Chondrocyte (in vitro differentiated cells): ENCODE measurements around the gene RAP1A. TPM values are rescaled to one million over a fixed set of nuclear protein-coding genes. Genes with fewer than 3 reads are reported as not detected.

Experiments
- DNase-seq: peaks from one replicate; pipeline ENCODE4 v3.0.0; 2021; ENCODE audit warnings: mixed read lengths, low spot score
- H3K27ac Mint-ChIP-seq: one replicate; pipeline ENCODE4 v1.8.0; 2021; ENCODE audit warnings: mild to moderate bottlenecking, moderate library complexity, mixed read lengths; ENCODE audit not compliant: unreplicated experiment
- H3K27me3 Mint-ChIP-seq: 2 replicates; pipeline ENCODE4 v1.8.0; 2021; ENCODE audit warnings: low read depth, mixed read lengths
- H3K36me3 Mint-ChIP-seq: 2 replicates; pipeline ENCODE4 v1.8.0; 2021; ENCODE audit warnings: low read depth, mixed read lengths
- H3K4me1 Mint-ChIP-seq: 2 replicates; pipeline ENCODE4 v1.8.0; 2021; ENCODE audit warnings: low read depth, mild to moderate bottlenecking, mixed read lengths
- H3K4me3 Mint-ChIP-seq: one replicate; pipeline ENCODE4 v1.8.0; 2021; ENCODE audit warnings: mild to moderate bottlenecking, moderate library complexity, mixed read lengths; ENCODE audit not compliant: unreplicated experiment
- H3K9me3 Mint-ChIP-seq: 2 replicates; pipeline ENCODE4 v1.8.0; 2021; ENCODE audit warnings: low read depth, mixed read lengths
- CTCF ChIP-seq: fragments of 200-600 bp; sonication (generic); IDR thresholded peaks from 2 replicates; pipeline ENCODE4 v1.5.0; 2021; ENCODE audit warnings: antibody characterized with exemption, mild to moderate bottlenecking, moderate library complexity
- total RNA-seq: library from RNA; stranded (reverse); gene quantifications from 3 replicates; pipeline ENCODE4 v1.2.1, GENCODE V29; 2021

Gene RAP1A
- total RNA-seq, 1 donor from 2014 or later: 60.5 TPM

GRCh38 chr1:111648806-111649205, 29.2 kb downstream of the RAP1A start:
- no peak for TF ChIP-seq CTCF
- Mint-ChIP-seq H3K9me3 (no peaks in the 10 kb centered on the region), H3K36me3 (peaks cover 2% of the 10 kb centered on the region), H3K4me1 (peaks cover 7% of the 10 kb centered on the region), H3K27me3 (no peaks in the 10 kb centered on the region), H3K27ac (no peak overlapping the region), H3K4me3 (no peak overlapping the region)
- DNase-seq: no peak

- H3K9me3 Mint-ChIP-seq: no peaks in the 10 kb centered on the region
- H3K4me1 Mint-ChIP-seq: peaks cover 7% of the 10 kb centered on the region
- H3K27me3 Mint-ChIP-seq: no peaks in the 10 kb centered on the region
- TF ChIP-seq CTCF: no peak
- H3K36me3 Mint-ChIP-seq: peaks cover 2% of the 10 kb centered on the region
- no peak for DNase-seq
- H3K27ac Mint-ChIP-seq: no peak overlapping the region
- H3K4me3 Mint-ChIP-seq: no peak overlapping the region
Observed at GRCh38 chr1:111649227-111649626, 29.6 kb downstream of the RAP1A start.

GRCh38 chr1:111649648-111650047, 30.1 kb downstream of the RAP1A start:
- Mint-ChIP-seq H3K9me3 (no peaks in the 10 kb centered on the region), H3K27ac (no peak overlapping the region), H3K27me3 (no peaks in the 10 kb centered on the region), H3K36me3 (peaks cover 2% of the 10 kb centered on the region), H3K4me3 (no peak overlapping the region), H3K4me1 (peaks cover 7% of the 10 kb centered on the region)
- DNase-seq: no peak
- no peak for TF ChIP-seq CTCF

- Mint-ChIP-seq H3K9me3 (no peaks in the 10 kb centered on the region), H3K27ac (no peak overlapping the region), H3K4me3 (no peak overlapping the region), H3K27me3 (no peaks in the 10 kb centered on the region), H3K36me3 (peaks cover 2% of the 10 kb centered on the region), H3K4me1 (peaks cover 12% of the 10 kb centered on the region)
- no peak for DNase-seq
- TF ChIP-seq CTCF: no peak
Observed at GRCh38 chr1:111653709-111654108, 34.1 kb downstream of the RAP1A start.

GRCh38 chr1:111654839-111655238, 35.2 kb downstream of the RAP1A start:
- TF ChIP-seq CTCF: no peak
- H3K4me3 Mint-ChIP-seq: no peak overlapping the region
- H3K27ac Mint-ChIP-seq: no peak overlapping the region
- no peak for DNase-seq
- H3K27me3 Mint-ChIP-seq: no peaks in the 10 kb centered on the region
- H3K4me1 Mint-ChIP-seq: peaks cover 12% of the 10 kb centered on the region
- H3K36me3 Mint-ChIP-seq: no peaks in the 10 kb centered on the region
- no peaks in the 10 kb centered on the region for H3K9me3 Mint-ChIP-seq
